Thoracic aorta (tissue), 2 donors: Measurements from ENCODE around the gene EPN1. TPM values are rescaled to one million over a fixed set of nuclear protein-coding genes. Genes with fewer than 3 reads are reported as not detected.

Experiments
- ATAC-seq: fragments of 150-250 bp; one replicate; pipeline ENCODE4 v1.8.0; 2017; ENCODE audit warnings: low read depth; ENCODE audit not compliant: insufficient number of reproducible peaks, low FRiP score
- DNase-seq: peaks from one replicate; pipeline ENCODE4 v3.0.0-alpha.2; 2020; ENCODE audit warnings: low spot score
- H3K27ac ChIP-seq, 2 donors: fragments of 200-600 bp; sonication (generic); 1 replicate in 1 of 2; 2 replicates in 1 of 2; pipeline ENCODE4 v1.5.1; 2016; ENCODE audit warnings: mild to moderate bottlenecking in 2 of 2, moderate library complexity in 2 of 2
- H3K27me3 ChIP-seq: fragments of 200-600 bp; sonication (generic); replicated peaks from 2 replicates; pipeline ENCODE4 v1.6.0; 2016; ENCODE audit warnings: mild to moderate bottlenecking; ENCODE audit not compliant: insufficient read depth
- H3K36me3 ChIP-seq: fragments of 200-600 bp; sonication (generic); one replicate; pipeline ENCODE4 v1.5.1; 2016
- H3K4me1 ChIP-seq, 2 donors: fragments of 200-600 bp; sonication (generic); 1 replicate in 1 of 2; 2 replicates in 1 of 2; pipeline versions ENCODE4 v1.5.1 to v1.6.0; 2016; ENCODE audit warnings: low read depth in 2 of 2, mild to moderate bottlenecking in 1 of 2; ENCODE audit not compliant: control insufficient read depth in 1 of 2
- H3K4me3 ChIP-seq: fragments of 200-600 bp; sonication (generic); 2 replicates; pipeline ENCODE4 v1.5.1; 2016; ENCODE audit warnings: mild to moderate bottlenecking
- H3K9me3 ChIP-seq: fragments of 200-600 bp; sonication (generic); 2 replicates; pipeline ENCODE4 v1.5.1; 2016
- CTCF ChIP-seq: fragments of 200-600 bp; sonication (generic); IDR thresholded peaks from one replicate; pipeline ENCODE4 v1.5.1; 2019; ENCODE audit warnings: antibody characterized with exemption
- total RNA-seq, 2 donors: library from RNA; depleted of rRNA; stranded (reverse); fragments of >200 nt; gene quantifications; one replicate each; pipeline versions ENCODE4 v1.1.0 to v1.2.3, GENCODE V29; 2016

EPN1 gene
- total RNA-seq, 2 donors from 2014 or later: 91.3 to 93.5 TPM

- no peaks in the 10 kb centered on the region for H3K9me3 ChIP-seq
- DNase-seq (no peak), ATAC-seq (no peak)
- H3K36me3 ChIP-seq: peaks cover 71% of the 10 kb centered on the region
- H3K4me3 ChIP-seq: no peak overlapping the region
- no peak for TF ChIP-seq CTCF
- no peaks in the 10 kb centered on the region for H3K4me1 ChIP-seq
- no peaks in the 10 kb centered on the region for H3K27me3 ChIP-seq
- no peak overlapping the region for H3K27ac ChIP-seq
Observed at GRCh38 chr19:55693336-55693974, 18.4 kb downstream of the EPN1 start.

- H3K27me3 ChIP-seq: no peaks in the 10 kb centered on the region
- DNase-seq (no peak), ATAC-seq (no peak)
- no peak overlapping the region for H3K27ac ChIP-seq
- no peaks in the 10 kb centered on the region for H3K9me3 ChIP-seq
- no peak for TF ChIP-seq CTCF
- H3K4me3 ChIP-seq: no peak overlapping the region
- peaks cover 63% of the 10 kb centered on the region for H3K36me3 ChIP-seq
- no peaks in the 10 kb centered on the region for H3K4me1 ChIP-seq
Observed at GRCh38 chr19:55694241-55694655, 19.2 kb downstream of the EPN1 start.

GRCh38 chr19:55694656-55695491, 19.8 kb downstream of the EPN1 start:
- Histone ChIP-seq H3K4me3 (no peak overlapping the region), H3K4me1 (no peaks in the 10 kb centered on the region), H3K36me3 (peaks cover 57% of the 10 kb centered on the region), H3K27me3 (no peaks in the 10 kb centered on the region), H3K27ac (no peak overlapping the region), H3K9me3 (no peaks in the 10 kb centered on the region)
- ATAC-seq (no peak), DNase-seq (no peak)
- no peak for TF ChIP-seq CTCF

GRCh38 chr19:55695511-55696290, 20.7 kb downstream of the EPN1 start:
- no peak for TF ChIP-seq CTCF
- no peak overlapping the region for H3K27ac ChIP-seq
- no peaks in the 10 kb centered on the region for H3K9me3 ChIP-seq
- no peaks in the 10 kb centered on the region for H3K4me1 ChIP-seq
- DNase-seq (no peak), ATAC-seq (no peak)
- no peaks in the 10 kb centered on the region for H3K27me3 ChIP-seq
- H3K36me3 ChIP-seq: peaks cover 53% of the 10 kb centered on the region
- no peak overlapping the region for H3K4me3 ChIP-seq
